DMS53 (cell line): ENCODE measurements around the gene KANTR.
"Not testable (repeated sequence)": the region's sequence is repeated elsewhere in the genome, so short reads cannot be mapped to it uniquely, and the experiment has no call there.

Experiments used
- DNase-seq: peaks from one replicate; lab custom pipeline; 2025; lab: John Stamatoyannopoulos, UW

KANTR gene

GRCh38 chrX:53128097-53128749, 34.3 kb downstream of the KANTR start:
- no peak for DNase-seq

GRCh38 chrX:53133400-53133799, 39.5 kb downstream of the KANTR start:
- DNase-seq: no peak

- DNase-seq: no peak
Observed at GRCh38 chrX:53135581-53135980, 41.6 kb downstream of the KANTR start.

- DNase-seq: no peak
Observed at GRCh38 chrX:53153581-53153980, 59.6 kb downstream of the KANTR start.

GRCh38 chrX:53155512-53156206, 61.7 kb downstream of the KANTR start:
- DNase-seq: no peak

- no peak for DNase-seq
Observed at GRCh38 chrX:53156207-53156596, 62.3 kb downstream of the KANTR start.

GRCh38 chrX:53159184-53159583, 65.2 kb downstream of the KANTR start:
- no peak for DNase-seq

GRCh38 chrX:53160297-53160983, 66.5 kb downstream of the KANTR start:
- DNase-seq: no peak

GRCh38 chrX:53163436-53163835, 69.5 kb downstream of the KANTR start:
- DNase-seq: no peak

GRCh38 chrX:53164566-53164965, 70.6 kb downstream of the KANTR start:
- not testable (repeated sequence) for DNase-seq

- no peak for DNase-seq
Observed at GRCh38 chrX:53166103-53166502, 72.2 kb downstream of the KANTR start.

- peak; percentile 7 for DNase-seq
Observed at GRCh38 chrX:53171356-53171755, 77.4 kb downstream of the KANTR start.
